K562 (cell line): Measurements from ENCODE around the gene KNTC1. TPM values are rescaled to one million over a fixed set of nuclear protein-coding genes. Genes with fewer than 3 reads are reported as not detected.

ENCODE experiments used
- ATAC-seq: fragments of 200-7000 bp; cut with Tn5 transposase; 3 replicates; pipeline ENCODE4 v1.9.1; 2020; ENCODE audit warnings: moderate library complexity
- BruUV-seq: library from RNA; stranded (reverse); fragments of 400-500 nt; replicated peaks from 2 replicates; lab custom pipeline; 2021; lab: Mats Ljungman, UMichigan
- CTCF ChIA-PET: fragments of 300-600 bp; formaldehyde crosslinking; extraction: SDS; loops from one replicate; lab custom pipeline; 2021; ENCODE audit warnings: low intra/inter-chr PET ratio; lab: Yijun Ruan, JAX
- POLR2A ChIA-PET: fragments of 300-600, 350-650 bp; sonication (Branson Sonifier 250); formaldehyde crosslinking; extraction: SDS; loops from one replicate; lab custom pipeline; 2021; ENCODE audit warnings: antibody characterized with exemption, inconsistent platforms; lab: Yijun Ruan, JAX
- DNase-seq, 4 experiments: peaks; one replicate each; pipeline versions ENCODE4 v3.0.0 to v3.0.0-alpha.2; 2011 to 2018; ENCODE audit warnings: low spot score in 3 of 4, mixed read lengths in 3 of 4; ENCODE audit errors: extremely low read depth in 1 of 4
- FAIRE-seq: peaks from 2 replicates; lab custom pipeline; 2011; peaks lifted over from hg19 to GRCh38; lab: Jason Lieb, UNC
- H2AFZ ChIP-seq: 2 replicates; pipeline ENCODE4 v1.6.0; 2011; ENCODE audit warnings: low read depth, low read length, control low read depth, inconsistent platforms
- H3K27ac ChIP-seq: fragments of 200-600 bp; 3 replicates; pipeline ENCODE4 v1.8.0; 2011; ENCODE audit warnings: low read depth, mild to moderate bottlenecking, control low read depth, inconsistent platforms, low read length, moderate library complexity, mixed read lengths; ENCODE audit errors: extremely low read depth
- H3K27me3 ChIP-seq, 2 experiments: fragments of 300-600 bp in 1 of 2; 2 replicates in 1 of 2; 3 replicates in 1 of 2; pipeline versions ENCODE4 v1.6.0 to v1.8.0; 2011; ENCODE audit warnings: inconsistent platforms in 2 of 2, low read length in 2 of 2, mild to moderate bottlenecking in 1 of 2, mixed read lengths in 1 of 2, moderate library complexity in 1 of 2; ENCODE audit not compliant: control insufficient read depth in 2 of 2, insufficient read depth in 2 of 2
- H3K36me3 ChIP-seq: fragments of 300-600 bp; 3 replicates; pipeline ENCODE4 v1.8.0; 2011; ENCODE audit warnings: mild to moderate bottlenecking, low read length, inconsistent platforms; ENCODE audit not compliant: control insufficient read depth, insufficient read depth
- H3K4me1 ChIP-seq, 2 experiments: fragments of 200-600 bp in 1 of 2; replicated peaks in 1 of 2; 2 replicates in 1 of 2; 3 replicates in 1 of 2; pipeline versions ENCODE4 v1.5.1 to v1.8.0; 2011; ENCODE audit warnings: inconsistent platforms in 2 of 2, low read length in 2 of 2, mild to moderate bottlenecking in 1 of 2, mixed read lengths in 1 of 2, moderate library complexity in 1 of 2; ENCODE audit not compliant: control insufficient read depth in 2 of 2, insufficient read depth in 2 of 2
- H3K4me2 ChIP-seq: 2 replicates; pipeline ENCODE4 v1.6.1; 2011; ENCODE audit warnings: low read length, control low read depth, inconsistent platforms, mixed read lengths; ENCODE audit not compliant: insufficient read depth
- H3K4me3 ChIP-seq: fragments of 200-600 bp; sonication (generic), shearing (Covaris generic); 2 replicates; pipeline ENCODE4 v1.5.1; 2016; ENCODE audit warnings: control low read depth, inconsistent platforms
- H3K79me2 ChIP-seq: fragments of 200-600 bp; 3 replicates; pipeline ENCODE4 v1.8.0; 2011; ENCODE audit warnings: low read length, inconsistent platforms; ENCODE audit not compliant: control insufficient read depth, insufficient read depth
- H3K9ac ChIP-seq, 2 experiments: 2 replicates each; pipeline versions ENCODE4 v1.6.0 to v1.6.1; 2011; ENCODE audit warnings: low read depth in 2 of 2, low read length in 2 of 2, control low read depth in 1 of 2, inconsistent platforms in 1 of 2, mild to moderate bottlenecking in 1 of 2, mixed read lengths in 1 of 2; ENCODE audit not compliant: insufficient read depth in 1 of 2
- H3K9me1 ChIP-seq: one replicate; pipeline ENCODE4 v1.6.0; 2011; ENCODE audit warnings: inconsistent platforms, mild to moderate bottlenecking, low read length, moderate library complexity; ENCODE audit not compliant: control insufficient read depth, insufficient read depth
- H3K9me3 ChIP-seq: replicated peaks from 2 replicates; pipeline ENCODE4 v1.5.1; 2011; ENCODE audit warnings: low read depth, low read length, inconsistent platforms; ENCODE audit not compliant: control insufficient read depth, insufficient read depth
- H4K20me1 ChIP-seq: replicated peaks from 2 replicates; pipeline ENCODE4 v1.6.1; 2011; ENCODE audit warnings: low read length, inconsistent platforms, mixed read lengths; ENCODE audit not compliant: control insufficient read depth, insufficient read depth
- CHD1 ChIP-seq: fragments of 200-600 bp; sonication (generic); IDR thresholded peaks from one replicate; pipeline ENCODE4 v1.6.1; 2012; ENCODE audit warnings: mild to moderate bottlenecking, moderate library complexity, low read length, inconsistent platforms
- ETV1 ChIP-seq: fragments of 450-650 bp; conservative IDR thresholded peaks from 2 replicates; pipeline ENCODE4 v1.6.1; 2016; ENCODE audit warnings: missing genetic modification characterization, control low read depth, low read depth, missing compliant biosample characterization
- MEIS2 ChIP-seq: fragments of 450-650 bp; IDR thresholded peaks from 2 replicates; pipeline ENCODE4 v1.6.1; 2014; ENCODE audit warnings: mild to moderate bottlenecking; ENCODE audit not compliant: partially characterized antibody
- RBBP5 ChIP-seq: fragments of 200-600 bp; sonication (generic); IDR thresholded peaks from 2 replicates; pipeline ENCODE4 v1.6.1; 2012; ENCODE audit warnings: borderline replicate concordance, mild to moderate bottlenecking, low read length, control low read depth, inconsistent platforms; ENCODE audit not compliant: insufficient read depth, poor library complexity, severe bottlenecking
- XRCC5 ChIP-seq: fragments of 200-400 bp; formaldehyde crosslinking; IDR thresholded peaks from 2 replicates; pipeline ENCODE4 v1.6.1; 2017; ENCODE audit warnings: low read depth, mild to moderate bottlenecking, low read length
- ZNF707 ChIP-seq: fragments of 250-450 bp; sonication (Bioruptor Pico); conservative IDR thresholded peaks from 2 replicates; pipeline ENCODE4 v1.8.0; 2022; ENCODE audit warnings: inconsistent platforms, mild to moderate bottlenecking, moderate library complexity
- WGBS: fragments of 100-300 bp; shearing (Covaris generic); methylation state at CpG from one replicate; pipeline ENCODE4 v1.1.6; 2016; ENCODE audit warnings: low coverage, mixed read lengths; ENCODE audit not compliant: insufficient coverage; ENCODE audit errors: missing lambda C conversion rate; 5-methylcytosine and 5-hydroxymethylcytosine counted together
- in situ Hi-C: fragments of 300-500 bp; cut with MboI; formaldehyde crosslinking; loops from 4 replicates; pipeline ENCODE4 v1.15.0; 2018; ENCODE audit warnings: inconsistent platforms, mixed read lengths
- intact Hi-C: fragments of 100-400 bp; cut with micrococcal nuclease; formaldehyde crosslinking; loops from 2 replicates; pipeline ENCODE4 v1.14.2; 2022
- polyA plus RNA-seq, 8 experiments: library from polyadenylated mRNA; depleted of rRNA in 4 of 8; stranded (reverse) in 5 of 8; unstranded in 3 of 8; fragments of >200 nt; fragmentation: Nextera tagmentation in 2 of 8; fragmentation: Illumina TruSeq in 1 of 8; extraction: Ambion mirVana in 2 of 8; extraction: Trizol in 1 of 8; gene quantifications; 2 replicates each; pipeline versions ENCODE4 v1.2.1 to v1.2.3, GENCODE V29; 2011 to 2014; ENCODE audit warnings: inconsistent platforms in 1 of 8, missing spikeins in 1 of 8
- total RNA-seq, 7 experiments: library from RNA; depleted of rRNA in 6 of 7; stranded (reverse); fragments of >200 nt in 6 of 7; fragmentation: Illumina TruSeq in 2 of 7; extraction: Trizol in 2 of 7; gene quantifications; 2 replicates each; pipeline versions ENCODE4 v1.2.1 to v1.2.3, GENCODE V29; 2011 to 2021; ENCODE audit warnings: low replicate concordance in 1 of 7
- TF ChIP-seq, protein P1 (sequence below), 2 experiments: fragments of 450-650 bp; formaldehyde crosslinking in 1 of 2; IDR thresholded peaks; 2 replicates each; pipeline versions ENCODE4 v1.4.0 to v1.6.1; 2014 to 2020; ENCODE audit warnings: mild to moderate bottlenecking in 2 of 2, borderline replicate concordance in 1 of 2, low read depth in 1 of 2
- TF ChIP-seq, protein P2 (sequence below): sonication (generic); formaldehyde crosslinking; IDR thresholded peaks from 2 replicates; pipeline ENCODE4 v1.8.0; 2023; ENCODE audit warnings: mild to moderate bottlenecking, missing genetic modification reagents

Gene KNTC1
- total and polyA plus RNA-seq, 9 of the 15 experiments (the other 6 are each of a cell fraction or from before 2014, with no cell fraction given), result 38.9 to 135 (median 99.6) TPM

DNA sequence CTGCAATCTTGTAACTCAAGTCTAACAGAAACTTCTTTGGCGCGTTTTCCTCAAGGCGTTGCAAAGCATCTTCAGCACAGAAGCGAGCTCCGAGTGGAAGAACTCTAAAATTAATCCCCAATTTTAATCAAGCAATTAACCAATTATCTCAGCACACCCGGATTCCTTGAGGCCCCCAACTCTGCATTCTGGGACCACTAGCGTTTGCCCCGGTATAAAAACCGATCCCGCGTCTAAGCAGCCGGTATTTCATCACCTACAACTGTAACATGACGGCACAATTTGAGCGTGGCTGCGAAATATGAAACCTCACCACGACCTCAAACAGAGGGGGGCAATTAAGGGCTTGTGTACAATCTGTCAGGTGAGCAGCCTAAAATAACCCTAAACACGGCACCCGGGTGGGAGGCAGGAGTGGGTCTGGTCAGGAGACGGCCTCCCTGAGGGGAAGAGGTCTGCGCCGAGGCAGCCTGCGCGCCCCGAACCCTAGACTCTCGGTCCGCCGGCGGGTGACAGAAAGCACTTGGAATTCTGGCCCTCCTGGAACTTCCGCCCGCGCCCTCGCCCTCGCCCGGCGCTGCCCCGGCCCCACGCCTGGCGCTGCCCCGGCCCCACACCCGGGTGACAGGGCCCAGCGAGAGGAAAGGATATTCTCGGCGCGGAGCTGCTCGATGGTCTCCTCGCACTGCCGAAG lies 26.9 kb upstream of the KNTC1 start:
- DNase-seq, result peak; percentile 44 to 75 (median 56)
- Histone ChIP-seq H3K79me2 (peaks cover 55% of the 10 kb centered on the region), H3K4me1 (peaks cover 6 to 11% of the 10 kb centered on the region in 2 experiments; a peak in 3 of 5 replicates), H3K27me3 (no peaks in the 10 kb centered on the region), H3K9me1 (no peaks in the 10 kb centered on the region), H4K20me1 (no peaks in the 10 kb centered on the region), H2AFZ (peak overlapping the region; percentile 85), H3K4me2 (peak overlapping the region; percentile 95), H3K9me3 (no peaks in the 10 kb centered on the region), H3K27ac (peak overlapping the region; percentile 99), H3K9ac (peak overlapping the region; percentile 99), H3K4me3 (peak overlapping the region; percentile 94), H3K36me3 (peaks cover 38% of the 10 kb centered on the region)
- under 1% methylated on average over 47 of the region's 47 CpGs for WGBS
- POLR2A ChIA-PET, result interaction anchor here (0.6 to 9.6 kb wide), 17 partner anchors 10 to 1156 kb away, joined by 3 to 125 read pairs (median 5); partner anchors contain the start of genes DIABLO, KNTC1 and RSRC2
- intact Hi-C loops (no loop called here), in situ Hi-C loops (no loop called here)
- FAIRE-seq, result peak; percentile 58
- peak; percentile 44 for ATAC-seq
- TSS peak; percentile 62 for BruUV-seq
- CTCF ChIA-PET, result no interaction called here
- TF ChIP-seq MEIS2 (peak; percentile 18), RBBP5 (peak; percentile 57), CHD1 (peak; percentile 11), XRCC5 (0 out of 2 replicates have a peak, but pooled peaks have one; percentile 10), ETV1 (tag) (0 out of 2 replicates have a peak, but pooled peaks have one; percentile 18), ZNF707 (CRISPR knock-in tag) (no peak)
- TF ChIP-seq, protein P1, sequence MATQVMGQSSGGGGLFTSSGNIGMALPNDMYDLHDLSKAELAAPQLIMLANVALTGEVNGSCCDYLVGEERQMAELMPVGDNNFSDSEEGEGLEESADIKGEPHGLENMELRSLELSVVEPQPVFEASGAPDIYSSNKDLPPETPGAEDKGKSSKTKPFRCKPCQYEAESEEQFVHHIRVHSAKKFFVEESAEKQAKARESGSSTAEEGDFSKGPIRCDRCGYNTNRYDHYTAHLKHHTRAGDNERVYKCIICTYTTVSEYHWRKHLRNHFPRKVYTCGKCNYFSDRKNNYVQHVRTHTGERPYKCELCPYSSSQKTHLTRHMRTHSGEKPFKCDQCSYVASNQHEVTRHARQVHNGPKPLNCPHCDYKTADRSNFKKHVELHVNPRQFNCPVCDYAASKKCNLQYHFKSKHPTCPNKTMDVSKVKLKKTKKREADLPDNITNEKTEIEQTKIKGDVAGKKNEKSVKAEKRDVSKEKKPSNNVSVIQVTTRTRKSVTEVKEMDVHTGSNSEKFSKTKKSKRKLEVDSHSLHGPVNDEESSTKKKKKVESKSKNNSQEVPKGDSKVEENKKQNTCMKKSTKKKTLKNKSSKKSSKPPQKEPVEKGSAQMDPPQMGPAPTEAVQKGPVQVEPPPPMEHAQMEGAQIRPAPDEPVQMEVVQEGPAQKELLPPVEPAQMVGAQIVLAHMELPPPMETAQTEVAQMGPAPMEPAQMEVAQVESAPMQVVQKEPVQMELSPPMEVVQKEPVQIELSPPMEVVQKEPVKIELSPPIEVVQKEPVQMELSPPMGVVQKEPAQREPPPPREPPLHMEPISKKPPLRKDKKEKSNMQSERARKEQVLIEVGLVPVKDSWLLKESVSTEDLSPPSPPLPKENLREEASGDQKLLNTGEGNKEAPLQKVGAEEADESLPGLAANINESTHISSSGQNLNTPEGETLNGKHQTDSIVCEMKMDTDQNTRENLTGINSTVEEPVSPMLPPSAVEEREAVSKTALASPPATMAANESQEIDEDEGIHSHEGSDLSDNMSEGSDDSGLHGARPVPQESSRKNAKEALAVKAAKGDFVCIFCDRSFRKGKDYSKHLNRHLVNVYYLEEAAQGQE (IDR thresholded peaks at IDR 0.05; ENCODE audit: borderline replicate concordance), result no peak
- TF ChIP-seq, protein P1 (CRISPR knock-in tag; IDR thresholded peaks at IDR 0.05; ENCODE audit: low read depth), result no peak
- TF ChIP-seq, protein P2, sequence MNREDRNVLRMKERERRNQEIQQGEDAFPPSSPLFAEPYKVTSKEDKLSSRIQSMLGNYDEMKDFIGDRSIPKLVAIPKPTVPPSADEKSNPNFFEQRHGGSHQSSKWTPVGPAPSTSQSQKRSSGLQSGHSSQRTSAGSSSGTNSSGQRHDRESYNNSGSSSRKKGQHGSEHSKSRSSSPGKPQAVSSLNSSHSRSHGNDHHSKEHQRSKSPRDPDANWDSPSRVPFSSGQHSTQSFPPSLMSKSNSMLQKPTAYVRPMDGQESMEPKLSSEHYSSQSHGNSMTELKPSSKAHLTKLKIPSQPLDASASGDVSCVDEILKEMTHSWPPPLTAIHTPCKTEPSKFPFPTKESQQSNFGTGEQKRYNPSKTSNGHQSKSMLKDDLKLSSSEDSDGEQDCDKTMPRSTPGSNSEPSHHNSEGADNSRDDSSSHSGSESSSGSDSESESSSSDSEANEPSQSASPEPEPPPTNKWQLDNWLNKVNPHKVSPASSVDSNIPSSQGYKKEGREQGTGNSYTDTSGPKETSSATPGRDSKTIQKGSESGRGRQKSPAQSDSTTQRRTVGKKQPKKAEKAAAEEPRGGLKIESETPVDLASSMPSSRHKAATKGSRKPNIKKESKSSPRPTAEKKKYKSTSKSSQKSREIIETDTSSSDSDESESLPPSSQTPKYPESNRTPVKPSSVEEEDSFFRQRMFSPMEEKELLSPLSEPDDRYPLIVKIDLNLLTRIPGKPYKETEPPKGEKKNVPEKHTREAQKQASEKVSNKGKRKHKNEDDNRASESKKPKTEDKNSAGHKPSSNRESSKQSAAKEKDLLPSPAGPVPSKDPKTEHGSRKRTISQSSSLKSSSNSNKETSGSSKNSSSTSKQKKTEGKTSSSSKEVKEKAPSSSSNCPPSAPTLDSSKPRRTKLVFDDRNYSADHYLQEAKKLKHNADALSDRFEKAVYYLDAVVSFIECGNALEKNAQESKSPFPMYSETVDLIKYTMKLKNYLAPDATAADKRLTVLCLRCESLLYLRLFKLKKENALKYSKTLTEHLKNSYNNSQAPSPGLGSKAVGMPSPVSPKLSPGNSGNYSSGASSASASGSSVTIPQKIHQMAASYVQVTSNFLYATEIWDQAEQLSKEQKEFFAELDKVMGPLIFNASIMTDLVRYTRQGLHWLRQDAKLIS (CRISPR knock-in tag), result no peak
